GM23338 (cell line): ENCODE results near the gene PHF20. TPM values are rescaled to one million over a fixed set of nuclear protein-coding genes. Genes with fewer than 3 reads are reported as not detected.

Experiments used
- ATAC-seq: fragments of 200-7000 bp; cut with Tn5 transposase; 3 replicates; pipeline ENCODE4 v1.9.1; 2020
- DNase-seq: peaks from one replicate; pipeline ENCODE4 v3.0.0-alpha.2; 2015; ENCODE audit warnings: low spot score
- H2AFZ ChIP-seq: fragments of 200-600 bp; sonication (generic); 2 replicates; pipeline ENCODE4 v1.8.0; 2016; ENCODE audit warnings: antibody characterized with exemption, mild to moderate bottlenecking, moderate library complexity
- H3F3A ChIP-seq: fragments of 200-600 bp; sonication (generic); replicated peaks from 2 replicates; pipeline ENCODE4 v1.8.0; 2017; ENCODE audit warnings: antibody characterized with exemption, mixed run types, low read depth
- H3K27ac ChIP-seq: fragments of 200-600 bp; sonication (generic); 2 replicates; pipeline ENCODE4 v1.6.1; 2016; ENCODE audit warnings: low read depth
- H3K27me3 ChIP-seq: fragments of 200-600 bp; sonication (generic); 2 replicates; pipeline ENCODE4 v1.8.0; 2016; ENCODE audit warnings: mild to moderate bottlenecking, mixed run types, moderate library complexity; ENCODE audit not compliant: insufficient read depth
- H3K36me3 ChIP-seq: fragments of 200-600 bp; sonication (generic); 2 replicates; pipeline ENCODE4 v1.8.0; 2016; ENCODE audit warnings: mild to moderate bottlenecking; ENCODE audit not compliant: insufficient read depth
- H3K4me1 ChIP-seq: fragments of 200-600 bp; sonication (generic); 2 replicates; pipeline ENCODE4 v1.8.0; 2016; ENCODE audit warnings: mild to moderate bottlenecking, moderate library complexity; ENCODE audit not compliant: insufficient read depth
- H3K4me2 ChIP-seq: fragments of 200-600 bp; sonication (generic); 2 replicates; pipeline ENCODE4 v1.7.1; 2017; ENCODE audit warnings: mixed run types
- H3K4me3 ChIP-seq: fragments of 200-600 bp; sonication (generic); 2 replicates; pipeline ENCODE4 v1.6.1; 2016; ENCODE audit warnings: mixed run types
- H3K79me2 ChIP-seq: fragments of 200-600 bp; sonication (generic); replicated peaks from 2 replicates; pipeline ENCODE4 v1.8.0; 2017; ENCODE audit warnings: mild to moderate bottlenecking; ENCODE audit not compliant: insufficient read depth
- H3K9me2 ChIP-seq: fragments of 200-600 bp; sonication (generic); 2 replicates; pipeline ENCODE4 v1.8.0; 2017; ENCODE audit not compliant: insufficient read depth
- H4K20me1 ChIP-seq: fragments of 200-600 bp; sonication (generic); replicated peaks from 2 replicates; pipeline ENCODE4 v1.8.0; 2017; ENCODE audit warnings: mild to moderate bottlenecking; ENCODE audit not compliant: insufficient read depth
- H3K27ac Mint-ChIP-seq: 2 replicates; pipeline ENCODE4 v1.8.0; 2020; ENCODE audit warnings: inconsistent platforms, mild to moderate bottlenecking, moderate library complexity, mixed read lengths
- H3K27me3 Mint-ChIP-seq: 3 replicates; pipeline ENCODE4 v1.8.0; 2022; ENCODE audit warnings: low read depth, mild to moderate bottlenecking, moderate library complexity, mixed read lengths, inconsistent platforms; ENCODE audit not compliant: insufficient read depth, poor library complexity
- H3K36me3 Mint-ChIP-seq: 3 replicates; pipeline ENCODE4 v1.8.0; 2021; ENCODE audit warnings: low read depth, mild to moderate bottlenecking, inconsistent platforms, moderate library complexity, mixed read lengths
- H3K4me1 Mint-ChIP-seq: 3 replicates; pipeline ENCODE4 v1.8.0; 2020; ENCODE audit warnings: mild to moderate bottlenecking, inconsistent platforms, mixed read lengths
- H3K4me3 Mint-ChIP-seq: 3 replicates; pipeline ENCODE4 v1.8.0; 2021; ENCODE audit warnings: moderate library complexity, mild to moderate bottlenecking, inconsistent platforms, mixed read lengths
- H3K9me3 Mint-ChIP-seq: 3 replicates; pipeline ENCODE4 v1.8.0; 2020; ENCODE audit warnings: moderate library complexity, mild to moderate bottlenecking, inconsistent platforms, mixed read lengths
- CREB1 ChIP-seq: fragments of 250-450 bp; sonication (Bioruptor Pico); IDR thresholded peaks from 2 replicates; pipeline ENCODE4 v1.5.0; 2020; ENCODE audit warnings: low read depth, mild to moderate bottlenecking, moderate library complexity
- CTCF ChIP-seq, 2 experiments: fragments of 200-600 bp in 1 of 2; sonication (generic) in 1 of 2; conservative IDR thresholded peaks; 2 replicates each; pipeline versions ENCODE4 v1.5.1 to v1.6.1; 2016 to 2017; ENCODE audit warnings: antibody characterized with exemption in 2 of 2, low read depth in 2 of 2, mild to moderate bottlenecking in 2 of 2, moderate library complexity in 1 of 2
- ETS1 ChIP-seq: IDR thresholded peaks from 2 replicates; pipeline ENCODE4 v1.6.1; 2016; ENCODE audit warnings: antibody characterized with exemption
- EZH2 ChIP-seq: fragments of 200-600 bp; sonication (generic); IDR thresholded peaks from one replicate; pipeline ENCODE4 v1.8.0; 2017; ENCODE audit warnings: antibody characterized with exemption, mild to moderate bottlenecking, low read depth; ENCODE audit not compliant: unreplicated experiment
- EZH2phosphoT487 ChIP-seq: fragments of 200-600 bp; sonication (generic); IDR thresholded peaks from one replicate; pipeline ENCODE4 v1.8.1; 2018; ENCODE audit warnings: antibody characterized with exemption; ENCODE audit not compliant: unreplicated experiment
- JUNB ChIP-seq: IDR thresholded peaks from one replicate; pipeline ENCODE4 v1.6.1; 2016; ENCODE audit warnings: antibody characterized with exemption; ENCODE audit not compliant: unreplicated experiment
- NANOG ChIP-seq: IDR thresholded peaks from 2 replicates; pipeline ENCODE4 v1.6.1; 2016; ENCODE audit warnings: antibody characterized with exemption, borderline replicate concordance
- POLR2AphosphoS5 ChIP-seq: IDR thresholded peaks from 2 replicates; pipeline ENCODE4 v1.6.1; 2016; ENCODE audit warnings: antibody characterized with exemption, low read depth
- REST ChIP-seq: IDR thresholded peaks from one replicate; pipeline ENCODE4 v1.6.1; 2018; ENCODE audit warnings: antibody characterized with exemption; ENCODE audit not compliant: unreplicated experiment
- STAT1 ChIP-seq: IDR thresholded peaks from one replicate; pipeline ENCODE4 v1.6.1; 2016; ENCODE audit warnings: antibody characterized with exemption; ENCODE audit not compliant: unreplicated experiment
- ZNF114 ChIP-seq: fragments of 250-450 bp; sonication (Bioruptor Pico); IDR thresholded peaks from 2 replicates; pipeline ENCODE4 v1.5.0; 2020; ENCODE audit warnings: mild to moderate bottlenecking, moderate library complexity
- ZNF331 ChIP-seq: fragments of 250-450 bp; sonication (Bioruptor Pico); IDR thresholded peaks from 2 replicates; pipeline ENCODE4 v1.5.0; 2020; ENCODE audit warnings: low read depth, mild to moderate bottlenecking, moderate library complexity
- polyA plus RNA-seq: library from polyadenylated mRNA; unstranded; fragments of >200 nt; fragmentation: Nextera tagmentation; extraction: Ambion mirVana; gene quantifications from 2 replicates; pipeline ENCODE4 v1.2.1, GENCODE V29; 2016
- total RNA-seq: library from RNA; depleted of rRNA; stranded (reverse); fragments of >200 nt; shearing (Covaris generic); gene quantifications from 2 replicates; pipeline ENCODE4 v1.2.3, GENCODE V29; 2014

PHF20 gene
- total and polyA plus RNA-seq, 2 experiments from 2014 or later: 71.8 to 103 TPM

- Mint-ChIP-seq H3K9me3 (no peaks in the 10 kb centered on the region; the same call in 2 of the 3 replicates), H3K4me1 (no peaks in the 10 kb centered on the region; the same call in 1 of the 3 replicates), H3K36me3 (peaks cover 98% of the 10 kb centered on the region), H3K27me3 (peaks cover 12% of the 10 kb centered on the region), H3K4me3 (no peak overlapping the region), H3K27ac (no peak overlapping the region)
- H4K20me1 ChIP-seq: peaks cover 66% of the 10 kb centered on the region
- no peak overlapping the region for H3K4me3 ChIP-seq
- peaks cover 100% of the 10 kb centered on the region for H3K36me3 ChIP-seq
- DNase-seq (no peak), ATAC-seq (no peak)
- no peaks in the 10 kb centered on the region for H3K27me3 ChIP-seq
- H3K9me2 ChIP-seq: no peaks in the 10 kb centered on the region
- no peak overlapping the region for H3K27ac ChIP-seq
- no peaks in the 10 kb centered on the region for H3K4me1 ChIP-seq
- no peak overlapping the region for H3K4me2 ChIP-seq
- no peak overlapping the region for H2AFZ ChIP-seq
- peaks cover 13% of the 10 kb centered on the region for H3F3A ChIP-seq
- H3K79me2 ChIP-seq: peaks cover 100% of the 10 kb centered on the region
- no peak for TF ChIP-seq POLR2AphosphoS5
- no peak for TF ChIP-seq ZNF114 (CRISPR knock-in tag)
- TF ChIP-seq REST: no peak
- TF ChIP-seq JUNB: no peak
- no peak for TF ChIP-seq EZH2phosphoT487
- no peak for TF ChIP-seq STAT1
- TF ChIP-seq CTCF (conservative IDR thresholded peaks at IDR 0.05; ENCODE audit: low read depth in 2 of 2): no peak
- TF ChIP-seq NANOG: no peak
- no peak for TF ChIP-seq CREB1
- no peak for TF ChIP-seq ZNF331 (CRISPR knock-in tag)
- TF ChIP-seq EZH2: no peak
- no peak for TF ChIP-seq ETS1
Measured at GRCh38 chr20:35729283-35729807, 42.5 kb upstream of the PHF20 start.
